H9 (cell line): ENCODE data around the gene GLS2. TPM values are rescaled to one million over a fixed set of nuclear protein-coding genes. Genes with fewer than 3 reads are reported as not detected.

Experiments
- DNase-seq: peaks from one replicate; pipeline ENCODE4 v3.0.0-alpha.2; 2017
- H2AFZ ChIP-seq: one replicate; pipeline ENCODE4 v1.6.1; 2013; ENCODE audit warnings: mild to moderate bottlenecking, low read length, control low read depth, moderate library complexity
- H2AK5ac ChIP-seq: 2 replicates; pipeline ENCODE4 v1.6.1; 2013; ENCODE audit warnings: low read length, control low read depth, mixed read lengths; ENCODE audit not compliant: insufficient read length
- H2BK120ac ChIP-seq: one replicate; pipeline ENCODE4 v1.6.1; 2013; ENCODE audit warnings: low read depth, mild to moderate bottlenecking, low read length, control low read depth, inconsistent platforms; ENCODE audit not compliant: poor library complexity, severe bottlenecking
- H2BK12ac ChIP-seq: 2 replicates; pipeline ENCODE4 v1.6.1; 2013; ENCODE audit warnings: low read length, control low read depth, mixed read lengths, low read depth; ENCODE audit not compliant: insufficient read length
- H2BK15ac ChIP-seq: 2 replicates; pipeline ENCODE4 v1.6.1; 2013; ENCODE audit warnings: low read depth, low read length, control low read depth
- H2BK20ac ChIP-seq: one replicate; pipeline ENCODE4 v1.6.1; 2013; ENCODE audit warnings: low read depth, mild to moderate bottlenecking, low read length, control low read depth, inconsistent platforms; ENCODE audit not compliant: poor library complexity, severe bottlenecking
- H2BK5ac ChIP-seq: 2 replicates; pipeline ENCODE4 v1.6.1; 2013; ENCODE audit warnings: low read length, control low read depth, mixed read lengths; ENCODE audit not compliant: insufficient read length
- H3K14ac ChIP-seq: 2 replicates; pipeline ENCODE4 v1.6.1; 2013; ENCODE audit warnings: low read length, control low read depth; ENCODE audit not compliant: insufficient read depth
- H3K18ac ChIP-seq: 2 replicates; pipeline ENCODE4 v1.6.1; 2013; ENCODE audit warnings: low read depth, mild to moderate bottlenecking, mixed read lengths, low read length, control low read depth; ENCODE audit not compliant: insufficient read length
- H3K23ac ChIP-seq: 2 replicates; pipeline ENCODE4 v1.6.1; 2013; ENCODE audit warnings: low read length, control low read depth, mixed read lengths, low read depth; ENCODE audit not compliant: insufficient read length
- H3K23me2 ChIP-seq: 2 replicates; pipeline ENCODE4 v1.6.1; 2013; ENCODE audit warnings: low read depth, mild to moderate bottlenecking, mixed read lengths, low read length, control low read depth; ENCODE audit not compliant: insufficient read length, poor library complexity, severe bottlenecking
- H3K27ac ChIP-seq: 2 replicates; pipeline ENCODE4 v1.5.1; 2013; ENCODE audit warnings: low read length, control low read depth, mixed read lengths, low read depth; ENCODE audit not compliant: insufficient read length
- H3K27me3 ChIP-seq: 2 replicates; pipeline ENCODE4 v1.6.1; 2013; ENCODE audit warnings: low read length, control low read depth, inconsistent platforms; ENCODE audit not compliant: insufficient read depth
- H3K4ac ChIP-seq: 2 replicates; pipeline ENCODE4 v1.6.1; 2013; ENCODE audit warnings: low read depth, mild to moderate bottlenecking, control low read depth, inconsistent platforms, low read length, moderate library complexity
- H3K4me1 ChIP-seq: 2 replicates; pipeline ENCODE4 v1.6.1; 2013; ENCODE audit warnings: low read length, control low read depth, inconsistent platforms; ENCODE audit not compliant: insufficient read depth
- H3K4me2 ChIP-seq: 2 replicates; pipeline ENCODE4 v1.6.1; 2013; ENCODE audit warnings: low read length, control low read depth, mixed read lengths; ENCODE audit not compliant: insufficient read length, insufficient read depth
- H3K56ac ChIP-seq: 2 replicates; pipeline ENCODE4 v1.6.1; 2013; ENCODE audit warnings: low read depth, mild to moderate bottlenecking, mixed read lengths, low read length, control low read depth; ENCODE audit not compliant: insufficient read length
- H3K79me1 ChIP-seq: 2 replicates; pipeline ENCODE4 v1.6.1; 2013; ENCODE audit warnings: low read depth, mild to moderate bottlenecking, moderate library complexity, low read length, control low read depth, inconsistent platforms; ENCODE audit not compliant: insufficient read depth, poor library complexity, severe bottlenecking
- H3K79me2 ChIP-seq: 2 replicates; pipeline ENCODE4 v1.6.1; 2013; ENCODE audit warnings: low read length, control low read depth, inconsistent platforms; ENCODE audit not compliant: insufficient read depth
- H3K9ac ChIP-seq: 2 replicates; pipeline ENCODE4 v1.6.1; 2013; ENCODE audit warnings: low read length, control low read depth, mixed read lengths; ENCODE audit not compliant: insufficient read length; ENCODE audit errors: extremely low read depth
- H3K9me3 ChIP-seq: one replicate; pipeline ENCODE4 v1.6.1; 2013; ENCODE audit warnings: low read depth, low read length, inconsistent platforms; ENCODE audit not compliant: control insufficient read depth
- H3T11ph ChIP-seq: one replicate; pipeline ENCODE4 v1.6.1; 2013; ENCODE audit warnings: mild to moderate bottlenecking, low read length, control low read depth, inconsistent platforms
- H4K20me1 ChIP-seq: one replicate; pipeline ENCODE4 v1.6.1; 2013; ENCODE audit not compliant: control insufficient read depth, insufficient read length, insufficient read depth
- H4K5ac ChIP-seq: 2 replicates; pipeline ENCODE4 v1.6.1; 2013; ENCODE audit warnings: low read depth, mild to moderate bottlenecking, mixed read lengths, low read length, control low read depth; ENCODE audit not compliant: insufficient read length
- H4K8ac ChIP-seq: replicated peaks from 2 replicates; pipeline ENCODE4 v1.6.1; 2013; ENCODE audit warnings: low read length, control low read depth, mixed read lengths, low read depth; ENCODE audit not compliant: insufficient read length
- H4K91ac ChIP-seq: 2 replicates; pipeline ENCODE4 v1.6.1; 2013; ENCODE audit warnings: low read depth, mild to moderate bottlenecking, moderate library complexity, mixed read lengths, low read length, control low read depth; ENCODE audit not compliant: insufficient read length
- H3K27ac Mint-ChIP-seq, 3 experiments: 2 replicates in 2 of 3; 3 replicates in 1 of 3; pipeline ENCODE4 v1.8.0; 2020 to 2021; ENCODE audit warnings: mixed read lengths in 3 of 3, mild to moderate bottlenecking in 1 of 3, moderate library complexity in 1 of 3
- H3K27me3 Mint-ChIP-seq: 2 replicates; pipeline ENCODE4 v1.8.0; 2021; ENCODE audit warnings: low read depth, mild to moderate bottlenecking, moderate library complexity, mixed read lengths
- H3K36me3 Mint-ChIP-seq, 3 experiments: 2 replicates in 2 of 3; 3 replicates in 1 of 3; pipeline ENCODE4 v1.8.0; 2020 to 2021; ENCODE audit warnings: low read depth in 3 of 3, mixed read lengths in 3 of 3; ENCODE audit not compliant: insufficient read depth in 1 of 3
- H3K4me1 Mint-ChIP-seq, 2 experiments: 2 replicates each; pipeline ENCODE4 v1.8.0; 2020; ENCODE audit warnings: mixed read lengths in 2 of 2
- H3K4me3 Mint-ChIP-seq, 2 experiments: 2 replicates in 1 of 2; 3 replicates in 1 of 2; pipeline ENCODE4 v1.8.0; 2020 to 2021; ENCODE audit warnings: mild to moderate bottlenecking in 2 of 2, mixed read lengths in 2 of 2, moderate library complexity in 1 of 2
- H3K9me3 Mint-ChIP-seq, 2 experiments: 2 replicates in 1 of 2; 3 replicates in 1 of 2; pipeline ENCODE4 v1.8.0; 2020; ENCODE audit warnings: mild to moderate bottlenecking in 2 of 2, mixed read lengths in 2 of 2, moderate library complexity in 1 of 2
- CTCF ChIP-seq: fragments of 200-600 bp; sonication (generic); conservative IDR thresholded peaks from 3 replicates; pipeline ENCODE4 v1.8.0; 2021; ENCODE audit warnings: antibody characterized with exemption, mild to moderate bottlenecking
- WGBS: extraction: QIAGEN DNeasy Blood & Tissue Kit; methylation state at CpG from one replicate; pipeline ENCODE4 v1.1.7; 2013; ENCODE audit warnings: missing lambda C conversion rate, low lambda C conversion rate, mixed read lengths; ENCODE audit not compliant: insufficient read length; ENCODE audit errors: extremely low coverage; 5-methylcytosine and 5-hydroxymethylcytosine counted together
- total RNA-seq: library from RNA; stranded (reverse); gene quantifications from 2 replicates; pipeline ENCODE4 v1.2.1, GENCODE V29; 2021

The GLS2 gene
- total RNA-seq, 1 experiment from 2014 or later: 17.0 TPM

DNA sequence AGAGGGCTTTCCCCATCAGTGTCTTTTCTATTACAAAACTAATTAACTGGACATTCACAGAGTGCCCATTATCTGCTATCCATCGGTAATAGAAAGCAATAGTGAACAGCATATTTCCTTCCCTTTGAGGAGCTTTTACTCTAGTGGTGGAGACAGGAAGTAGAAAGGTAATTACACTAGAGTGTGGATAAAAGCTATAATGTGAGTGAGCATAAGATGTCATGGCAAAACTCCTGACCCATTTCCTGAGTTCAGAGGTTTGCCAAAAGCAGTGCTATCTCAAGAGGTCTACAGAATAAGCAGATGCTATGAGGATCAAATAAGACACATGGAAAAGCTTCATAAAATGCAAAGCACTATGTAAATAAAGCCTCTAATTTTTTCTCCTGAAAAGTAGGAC lies 62.8 kb downstream of the GLS2 start:
- H3K4me1 ChIP-seq: no peaks in the 10 kb centered on the region
- H3K9me3 ChIP-seq: no peaks in the 10 kb centered on the region
- H3K4ac ChIP-seq: no peak overlapping the region
- no peak overlapping the region for H3K23ac ChIP-seq
- H4K5ac ChIP-seq: no peak overlapping the region
- no peak overlapping the region for H3K56ac ChIP-seq
- Mint-ChIP-seq H3K27me3 (no peaks in the 10 kb centered on the region), H3K36me3 (peaks cover 44 to 89% (median 78%) of the 10 kb centered on the region in 3 experiments; a peak in 6 of 7 replicates), H3K9me3 (no peaks in the 10 kb centered on the region), H3K4me1 (no peaks in the 10 kb centered on the region), H3K27ac (no peak overlapping the region), H3K4me3 (no peak overlapping the region)
- no peak overlapping the region for H4K8ac ChIP-seq
- H3K18ac ChIP-seq: no peak overlapping the region
- no peak overlapping the region for H2BK120ac ChIP-seq
- no peak overlapping the region for H4K91ac ChIP-seq
- H2BK5ac ChIP-seq: no peak overlapping the region
- H3K23me2 ChIP-seq: no peaks in the 10 kb centered on the region
- no peak for DNase-seq
- H2AK5ac ChIP-seq: no peak overlapping the region
- no peaks in the 10 kb centered on the region for H4K20me1 ChIP-seq
- WGBS: no CpG with 5 or more reads among the region's 1 CpG
- no peak for TF ChIP-seq CTCF
- H3K9ac ChIP-seq: no peak overlapping the region
- H3K79me1 ChIP-seq: no peaks in the 10 kb centered on the region
- H3K79me2 ChIP-seq: no peaks in the 10 kb centered on the region
- no peak overlapping the region for H3K4me2 ChIP-seq
- H3K27me3 ChIP-seq: no peaks in the 10 kb centered on the region
- H2AFZ ChIP-seq: no peak overlapping the region
- H3T11ph ChIP-seq: no peak overlapping the region
- H2BK15ac ChIP-seq: no peak overlapping the region
- H3K27ac ChIP-seq: no peak overlapping the region
- no peak overlapping the region for H2BK20ac ChIP-seq
- no peak overlapping the region for H3K14ac ChIP-seq
- H2BK12ac ChIP-seq: no peak overlapping the region

Other genes with a start within 250 kb of the GLS2 start
- gene ANKRD52, start 229.8 kb downstream of the GLS2 start, total RNA-seq: 33.4 and 34.6 TPM in 2 replicates
- gene COQ10A, start 221.2 kb downstream of the GLS2 start, total RNA-seq: 24.8 and 26.1 TPM in 2 replicates
- gene CS, start 187.8 kb downstream of the GLS2 start, total RNA-seq: 250 and 253 TPM in 2 replicates
- gene CNPY2, start 172.2 kb downstream of the GLS2 start, total RNA-seq: 203 and 221 TPM in 2 replicates
- 35.4 and 40.8 TPM in 2 replicates for gene PAN2, start 154.2 kb downstream of the GLS2 start, total RNA-seq
- gene IL23A, start 149.3 kb downstream of the GLS2 start, total RNA-seq: 1.5 and 2.0 TPM in 2 replicates
- 47.8 and 49.9 TPM in 2 replicates for gene STAT2, start 128.1 kb downstream of the GLS2 start, total RNA-seq
- not detected in 2 replicates for gene APOF, start 125.3 kb downstream of the GLS2 start, total RNA-seq
- gene TIMELESS, start 38.7 kb downstream of the GLS2 start, total RNA-seq: 64.9 and 68.0 TPM in 2 replicates
- gene MIP, start 33.5 kb downstream of the GLS2 start, total RNA-seq: 0.17 TPM in 1 of 2 replicates, not detected in the other
- 4.2 and 4.9 TPM in 2 replicates for gene SPRYD4, start 19.6 kb downstream of the GLS2 start, total RNA-seq
- 9.5 TPM in 2 replicates for gene RBMS2, start 33.7 kb upstream of the GLS2 start, total RNA-seq
- 94.1 and 108 TPM in 2 replicates for gene BAZ2A, start 142.2 kb upstream of the GLS2 start, total RNA-seq
- 927 and 936 TPM in 2 replicates for gene ATP5F1B, start 157.8 kb upstream of the GLS2 start, total RNA-seq
- 435 and 449 TPM in 2 replicates for gene PTGES3, start 200.1 kb upstream of the GLS2 start, total RNA-seq
- gene NACA, start 237.1 kb upstream of the GLS2 start, total RNA-seq: 1,176 and 1,204 TPM in 2 replicates